Glutamatergic neuron (in vitro differentiated cells): ENCODE measurements around the gene ELOVL2. TPM values are rescaled to one million over a fixed set of nuclear protein-coding genes. Genes with fewer than 3 reads are reported as not detected.

ENCODE experiments used
- DNase-seq: peaks from one replicate; pipeline ENCODE4 v3.0.0; 2022
- H3K27ac Mint-ChIP-seq: one replicate; pipeline ENCODE4 v1.8.0; 2020; ENCODE audit warnings: mild to moderate bottlenecking, mixed read lengths, inconsistent platforms; ENCODE audit not compliant: unreplicated experiment
- H3K27me3 Mint-ChIP-seq: one replicate; pipeline ENCODE4 v1.8.0; 2020; ENCODE audit warnings: mild to moderate bottlenecking, moderate library complexity, mixed read lengths, inconsistent platforms; ENCODE audit not compliant: unreplicated experiment
- H3K36me3 Mint-ChIP-seq: one replicate; pipeline ENCODE4 v1.8.0; 2020; ENCODE audit warnings: mild to moderate bottlenecking, mixed read lengths, inconsistent platforms; ENCODE audit not compliant: unreplicated experiment
- H3K4me1 Mint-ChIP-seq: one replicate; pipeline ENCODE4 v1.8.0; 2020; ENCODE audit warnings: mild to moderate bottlenecking, low read depth, mixed read lengths, inconsistent platforms; ENCODE audit not compliant: unreplicated experiment
- H3K4me3 Mint-ChIP-seq: one replicate; pipeline ENCODE4 v1.8.0; 2020; ENCODE audit warnings: mild to moderate bottlenecking, mixed read lengths, inconsistent platforms; ENCODE audit not compliant: unreplicated experiment
- H3K9me3 Mint-ChIP-seq: one replicate; pipeline ENCODE4 v1.8.0; 2020; ENCODE audit warnings: mild to moderate bottlenecking, moderate library complexity, mixed read lengths, inconsistent platforms; ENCODE audit not compliant: unreplicated experiment
- CTCF ChIP-seq: fragments of 200-600 bp; sonication (generic); IDR thresholded peaks from one replicate; pipeline ENCODE4 v1.5.0; 2021; ENCODE audit not compliant: partially characterized antibody, unreplicated experiment
- total RNA-seq: library from RNA; stranded (reverse); fragmentation: NEBNext Ultra II Directional; extraction: Animal tissue kit (Norgen Biotek cat#: 25700); gene quantifications from one replicate; pipeline ENCODE4 v1.2.1, GENCODE V29; 2021; ENCODE audit not compliant: unreplicated experiment

The ELOVL2 gene
- total RNA-seq, 1 donor from 2014 or later, result 10.6 TPM

GRCh38 chr6:10933126-10933525, 111.0 kb downstream of the ELOVL2 start:
- no peaks in the 10 kb centered on the region for H3K9me3 Mint-ChIP-seq
- no peak for DNase-seq
- H3K4me3 Mint-ChIP-seq, result no peak overlapping the region
- no peaks in the 10 kb centered on the region for H3K27me3 Mint-ChIP-seq
- no peak for TF ChIP-seq CTCF
- H3K4me1 Mint-ChIP-seq, result no peaks in the 10 kb centered on the region
- peaks cover 3% of the 10 kb centered on the region for H3K36me3 Mint-ChIP-seq
- no peak overlapping the region for H3K27ac Mint-ChIP-seq

Other genes with a start within 250 kb of the ELOVL2 start
- gene MAK, start 205.8 kb downstream of the ELOVL2 start, total RNA-seq, result not detected
- not detected for gene GCM2, start 162.3 kb downstream of the ELOVL2 start, total RNA-seq
- 20.5 TPM for gene SYCP2L, start 157.3 kb downstream of the ELOVL2 start, total RNA-seq
- 10.6 TPM for gene SMIM13, start 49.5 kb upstream of the ELOVL2 start, total RNA-seq
- gene ERVFRD-1, start 67.4 kb upstream of the ELOVL2 start, total RNA-seq, result not detected
- gene NEDD9, start 188.4 kb upstream of the ELOVL2 start, total RNA-seq, result 0.71 TPM